Stimulated activated CD8-positive, alpha-beta memory T cell treated with anti-CD3 and anti-CD28 coated beads, Interleukin-15, amount 100 ng/mL, for 4 hours (primary cell): Measurements from ENCODE around the gene C1QTNF12.
"Not testable (repeated sequence)": the region's sequence is repeated elsewhere in the genome, so short reads cannot be mapped to it uniquely, and the experiment has no call there.

Source experiments
- DNase-seq, 2 donors: peaks; one replicate each; pipeline ENCODE4 v3.0.0-alpha.2; 2020; ENCODE audit warnings: low read depth in 2 of 2

Gene C1QTNF12

DNA sequence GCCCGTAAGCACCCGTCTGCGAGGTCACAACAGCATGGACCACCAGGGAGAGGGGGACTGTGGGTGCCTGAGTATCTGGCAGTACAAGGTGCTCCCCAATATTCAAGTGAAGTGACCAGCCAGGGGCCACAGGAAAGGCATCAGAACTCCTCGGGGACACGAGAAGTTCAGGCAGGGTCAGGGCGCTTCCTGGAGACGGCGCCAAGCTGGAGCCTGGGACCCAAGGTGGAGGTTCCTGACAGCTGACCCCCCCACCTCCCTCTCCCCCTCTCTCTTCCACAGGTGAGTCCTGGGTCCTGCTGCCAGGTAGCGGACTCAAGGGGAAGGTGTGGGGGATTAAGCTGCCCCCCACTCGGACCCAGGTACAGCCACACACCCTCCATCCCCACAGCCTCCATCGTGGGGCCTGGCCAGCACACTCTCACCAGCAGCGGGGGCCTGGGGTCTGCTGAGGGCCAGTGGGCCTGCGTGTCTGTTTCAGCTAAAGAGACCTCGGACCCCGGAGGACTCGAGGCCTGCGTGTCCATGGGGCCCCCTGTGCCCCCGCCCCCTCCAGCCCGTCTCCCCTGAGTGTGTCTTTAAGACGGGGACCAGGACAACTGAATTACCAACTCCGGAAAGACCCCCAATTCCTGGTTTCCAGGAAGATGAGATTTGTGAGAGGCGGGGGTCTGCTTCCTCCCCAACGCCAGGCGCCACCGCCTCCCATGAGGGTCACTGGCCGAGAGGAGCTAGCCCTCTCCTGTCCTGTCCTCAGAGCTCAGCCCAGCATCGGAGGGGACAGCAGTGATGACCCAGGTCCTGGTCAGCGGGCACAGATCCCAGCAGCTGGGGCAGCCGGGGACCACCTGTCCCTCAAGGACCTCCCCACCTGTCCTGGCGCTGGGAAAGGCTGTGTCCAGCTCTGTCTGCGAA is 46.3 kb downstream of the C1QTNF12 start:
- DNase-seq: no peak

DNA sequence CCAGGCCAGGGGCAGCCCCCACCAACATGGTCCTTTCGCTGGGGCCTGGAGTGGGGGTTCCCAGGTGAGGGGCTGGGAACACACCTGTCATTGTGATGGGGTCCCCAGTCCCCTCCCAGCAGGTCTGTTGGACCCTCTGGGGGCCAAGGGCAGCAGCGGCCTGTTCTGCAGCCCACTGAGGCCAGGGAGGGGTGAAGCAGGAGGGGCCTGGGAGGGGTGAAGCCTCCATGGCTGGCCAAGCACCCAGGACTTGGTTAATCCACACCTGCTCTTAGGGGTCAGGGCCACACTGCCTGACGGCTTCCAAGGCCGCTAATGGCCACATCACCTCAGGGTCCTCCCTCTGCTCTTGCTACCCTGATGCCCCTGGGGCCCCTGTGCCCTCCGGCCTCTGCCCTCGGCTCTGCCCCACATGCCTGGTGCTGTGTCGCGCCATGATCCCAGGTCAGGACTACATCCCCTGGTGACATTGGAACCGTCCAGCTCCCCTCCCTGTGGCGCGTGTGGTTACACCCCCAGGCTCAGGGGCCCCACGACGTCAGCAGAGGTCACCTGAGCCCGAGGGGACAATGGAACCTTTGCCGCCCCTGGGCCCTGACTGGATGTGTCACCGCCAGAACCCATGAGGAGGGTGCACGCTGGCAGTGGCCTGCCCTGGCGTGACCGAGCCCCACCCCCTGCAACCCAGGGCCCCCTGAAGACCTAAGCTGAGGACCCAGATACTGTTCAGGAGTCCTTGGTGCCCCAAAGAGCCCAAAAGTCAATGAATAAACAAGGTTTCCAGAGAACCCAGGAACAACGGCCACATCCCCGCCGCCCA is 47.2 kb downstream of the C1QTNF12 start:
- DNase-seq: no peak

- no peak for DNase-seq
Measured at GRCh38 chr1:1198423-1199140, 47.9 kb downstream of the C1QTNF12 start.

DNA sequence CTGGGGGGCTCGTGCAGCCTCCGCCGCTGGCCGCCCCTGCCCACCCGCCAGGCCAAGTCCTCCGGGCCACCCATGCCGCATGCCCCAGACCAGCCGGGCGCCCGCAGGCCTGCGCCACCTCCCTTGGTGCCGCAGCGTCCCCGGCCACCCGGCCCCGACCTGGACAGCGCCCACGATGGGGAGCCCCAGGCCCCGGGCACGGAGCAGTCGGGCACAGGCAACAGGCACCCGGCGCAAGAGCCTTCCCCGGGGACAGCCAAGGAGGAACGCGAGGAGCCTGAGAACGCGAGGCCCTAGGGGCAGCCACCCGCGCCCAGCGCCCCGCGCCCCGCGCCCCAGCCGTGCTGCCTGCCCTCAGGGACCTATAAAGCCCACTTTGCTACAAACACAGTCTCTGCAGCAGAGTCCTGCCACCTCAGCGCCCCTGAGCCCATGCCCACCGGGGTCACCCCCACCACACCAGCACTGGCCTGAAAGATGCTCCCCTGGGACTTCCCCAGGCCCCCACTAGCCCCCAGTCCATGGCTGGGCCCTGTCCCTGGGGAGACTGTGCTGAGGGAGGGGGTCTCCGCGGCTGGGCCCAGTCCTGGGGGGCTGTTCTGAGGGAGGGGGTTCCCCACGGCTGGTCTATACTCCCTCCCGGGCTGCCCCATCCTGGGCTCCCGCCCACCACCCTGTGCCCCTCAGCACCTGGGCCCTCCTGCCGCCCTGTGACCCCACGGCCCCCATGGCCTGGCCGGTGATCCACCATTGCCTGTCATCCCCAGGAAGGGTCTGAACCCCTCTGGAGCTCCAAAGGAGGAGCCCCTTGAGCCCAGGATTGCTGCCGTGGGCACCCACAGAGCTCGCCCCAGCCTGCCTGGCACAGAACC is 48.7 kb downstream of the C1QTNF12 start:
- DNase-seq: no peak

DNA sequence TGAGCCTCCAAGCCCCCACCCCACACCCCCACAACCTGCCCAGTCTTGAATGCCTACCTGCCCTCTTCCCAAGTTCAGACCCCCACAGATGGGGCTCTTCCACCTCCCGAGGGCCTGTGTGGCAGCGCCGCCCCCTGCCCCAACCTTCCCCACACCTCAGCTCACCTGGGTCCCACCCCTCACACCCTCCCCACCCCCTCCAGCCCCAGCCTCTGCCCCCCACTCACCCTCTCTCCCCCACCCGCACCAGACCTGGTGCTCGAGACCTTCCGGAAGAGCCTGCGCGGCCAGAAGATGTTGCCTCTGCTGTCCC is 49.4 kb downstream of the C1QTNF12 start:
- no peak for DNase-seq

DNA sequence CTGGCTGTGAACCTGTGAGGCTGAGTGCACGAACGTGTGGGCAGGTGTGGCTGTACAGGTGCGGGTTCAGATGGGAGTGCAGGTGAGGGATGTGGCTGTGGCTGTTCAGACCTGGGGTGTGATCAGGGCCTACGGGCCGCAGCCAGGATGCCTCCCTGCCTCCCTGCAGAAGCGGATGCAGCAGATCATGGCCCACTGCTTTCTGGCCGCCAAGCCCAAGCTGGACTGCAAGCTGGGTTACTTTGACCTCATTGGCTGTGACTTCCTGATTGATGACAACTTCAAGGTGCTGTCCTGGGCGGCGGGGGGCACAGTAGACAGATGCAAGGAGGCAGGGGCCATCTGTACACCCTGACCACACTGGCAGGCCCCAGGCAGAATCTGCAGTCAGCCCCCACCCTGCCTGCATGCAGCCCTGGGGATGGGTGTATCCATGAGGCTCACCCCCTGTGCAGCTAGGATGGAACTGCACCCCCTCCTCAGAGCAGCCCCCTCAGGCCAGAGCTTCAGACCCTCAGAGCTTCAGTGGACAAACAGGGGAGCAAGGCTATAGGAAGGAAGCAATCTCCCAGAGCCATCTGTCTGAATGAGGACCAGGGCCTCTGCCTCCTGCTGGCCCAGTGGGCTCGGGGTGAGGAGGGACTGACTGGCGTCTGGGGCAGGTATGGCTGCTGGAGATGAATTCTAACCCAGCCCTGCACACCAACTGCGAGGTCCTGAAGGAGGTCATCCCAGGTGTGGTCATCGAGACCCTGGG is 49.9 kb downstream of the C1QTNF12 start:
- DNase-seq: no peak

- not testable (repeated sequence) for DNase-seq
Measured at GRCh38 chr1:1195726-1196125, 50.8 kb downstream of the C1QTNF12 start.

DNA sequence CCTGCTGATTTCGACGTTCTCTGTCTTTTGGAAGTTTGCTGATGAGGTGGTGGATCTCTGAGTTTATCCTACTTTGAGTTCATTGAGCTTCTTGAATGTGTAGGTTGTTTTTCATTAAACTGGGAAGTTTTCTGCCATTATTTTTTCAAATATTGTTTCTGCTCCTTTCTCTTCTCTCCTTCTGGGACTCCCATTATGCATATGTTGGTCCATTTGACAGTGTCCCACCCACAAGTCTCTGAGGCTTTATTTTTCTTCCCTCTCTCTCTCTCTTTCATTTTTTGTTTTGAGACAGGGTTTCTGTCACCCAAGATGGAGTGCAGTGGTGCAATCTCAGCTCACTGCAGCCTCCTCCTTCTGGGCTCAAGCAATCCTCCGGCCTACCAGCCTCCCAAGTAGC is 51.8 kb downstream of the C1QTNF12 start:
- DNase-seq: no peak
